Hematopoietic multipotent progenitor cell treated with erythropoietin and hydrocortisone succinate and interleukin-3 and kit ligand, for 17 days (in vitro differentiated cells): ENCODE data around the gene KRTAP5-6.

Experiments
- DNase-seq: peaks from one replicate; pipeline ENCODE4 v3.0.0-alpha.2; 2015; ENCODE audit warnings: low spot score

KRTAP5-6 gene

DNA sequence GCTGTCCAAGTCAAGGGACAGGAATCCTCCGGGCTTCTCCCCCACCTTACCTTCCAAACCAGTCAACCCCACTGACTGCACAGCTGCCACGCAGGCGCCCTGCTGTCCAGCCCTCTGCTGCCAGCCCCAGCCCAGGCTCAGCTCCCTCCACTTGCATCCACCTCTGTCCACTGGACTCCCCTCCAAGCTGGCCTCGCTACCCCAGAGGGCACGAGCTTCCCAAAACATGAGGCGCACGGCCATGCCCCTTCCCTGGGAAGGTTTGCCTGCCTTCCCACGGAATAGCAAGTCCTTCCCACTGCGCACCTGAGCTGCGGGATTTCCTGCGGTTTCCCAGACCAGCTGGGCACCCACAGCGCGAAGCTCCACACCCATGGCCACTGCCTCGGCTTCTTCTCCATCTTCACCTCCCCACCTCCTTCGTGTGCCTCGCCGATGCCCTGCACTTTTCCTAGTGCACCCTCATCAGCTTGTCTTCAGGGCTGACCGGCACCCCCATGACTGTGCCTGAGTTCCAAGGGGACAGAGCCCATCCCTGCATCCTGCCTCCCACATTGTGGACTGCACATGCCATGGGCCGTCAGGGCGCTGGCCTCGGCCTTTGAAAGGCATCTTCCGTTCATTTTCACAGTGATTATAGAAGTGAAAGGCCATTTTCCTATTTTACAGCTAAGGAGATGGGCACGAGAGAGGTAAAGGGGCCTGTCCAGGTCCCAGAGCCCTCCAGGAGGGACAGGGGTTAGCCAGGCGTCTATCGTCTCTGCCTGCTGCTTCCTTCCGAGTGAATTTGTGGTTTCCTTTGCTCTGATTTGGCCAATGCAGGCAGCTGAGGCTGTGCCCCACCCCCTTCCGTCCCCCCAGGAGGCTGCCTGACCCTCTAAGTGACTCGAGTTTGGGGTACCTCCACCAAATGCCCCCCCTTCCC lies 37.0 kb downstream of the KRTAP5-6 start:
- no peak for DNase-seq

DNA sequence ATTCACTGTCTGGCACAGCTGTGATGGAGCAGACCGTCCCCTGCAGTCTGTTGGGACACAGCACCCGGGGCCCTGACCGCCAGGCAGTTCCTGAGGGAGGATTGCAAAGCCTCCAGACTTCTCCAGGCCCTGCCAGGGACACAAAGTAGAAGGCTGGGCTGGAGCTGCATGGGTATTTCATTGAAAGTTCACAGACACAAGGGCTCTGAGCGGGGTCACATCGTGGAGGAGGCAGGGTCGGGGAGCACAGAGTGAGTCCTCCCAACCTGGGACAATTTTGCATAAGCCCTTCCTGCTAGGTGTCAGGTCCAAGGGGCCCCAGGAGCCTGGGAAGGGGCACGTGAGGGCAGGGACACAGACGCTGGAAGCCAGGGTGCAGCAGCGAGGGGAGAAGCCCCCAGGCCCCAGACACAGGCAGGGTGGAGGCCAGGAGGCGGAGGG lies 37.7 kb downstream of the KRTAP5-6 start:
- no peak for DNase-seq

DNA sequence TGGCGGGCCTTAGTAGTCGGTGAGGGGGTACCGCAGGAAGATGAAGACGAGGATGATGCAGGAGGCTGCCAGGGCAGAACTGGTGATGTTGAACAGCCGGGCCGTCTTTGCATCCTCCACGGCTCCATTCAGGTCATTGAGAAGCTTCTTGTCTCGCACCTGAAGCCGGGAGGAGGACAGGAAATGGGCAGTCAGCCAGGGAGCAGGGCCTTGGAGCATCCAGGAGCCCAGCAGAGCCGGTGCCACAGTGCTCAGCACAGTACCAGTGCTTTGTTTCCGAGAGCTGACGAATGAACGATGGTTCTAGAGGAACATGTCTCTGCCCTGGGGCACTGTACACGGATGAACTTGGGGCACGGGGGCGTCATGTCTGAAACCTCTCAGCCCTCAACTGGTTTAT lies 38.3 kb downstream of the KRTAP5-6 start:
- no peak for DNase-seq

DNA sequence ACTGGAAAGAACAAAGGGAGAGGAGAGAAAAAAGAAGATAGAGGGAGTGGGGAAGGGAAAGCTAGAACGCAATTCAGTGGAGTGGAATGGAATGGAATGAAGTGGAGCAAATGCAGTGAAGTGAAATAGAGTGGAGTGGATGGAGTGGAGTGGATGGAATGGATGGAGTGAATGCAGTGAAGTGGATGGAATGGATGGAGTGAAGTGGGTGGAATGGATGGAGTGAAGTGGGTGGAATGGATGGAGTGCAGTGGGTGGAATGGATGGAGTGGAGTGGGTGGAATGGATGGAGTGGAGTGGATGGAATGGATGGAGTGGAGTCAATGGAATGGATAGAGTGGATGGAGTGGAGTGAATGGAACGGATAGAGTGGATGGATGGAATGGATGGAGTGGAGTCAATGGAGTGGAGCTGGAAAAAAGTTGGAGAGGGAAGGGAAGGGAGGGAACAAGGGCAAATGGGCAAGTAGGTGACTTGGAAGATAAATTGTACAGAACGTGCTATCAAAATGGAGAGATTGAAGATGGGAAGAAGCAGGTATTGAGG lies 39.5 kb downstream of the KRTAP5-6 start:
- DNase-seq: no peak

DNA sequence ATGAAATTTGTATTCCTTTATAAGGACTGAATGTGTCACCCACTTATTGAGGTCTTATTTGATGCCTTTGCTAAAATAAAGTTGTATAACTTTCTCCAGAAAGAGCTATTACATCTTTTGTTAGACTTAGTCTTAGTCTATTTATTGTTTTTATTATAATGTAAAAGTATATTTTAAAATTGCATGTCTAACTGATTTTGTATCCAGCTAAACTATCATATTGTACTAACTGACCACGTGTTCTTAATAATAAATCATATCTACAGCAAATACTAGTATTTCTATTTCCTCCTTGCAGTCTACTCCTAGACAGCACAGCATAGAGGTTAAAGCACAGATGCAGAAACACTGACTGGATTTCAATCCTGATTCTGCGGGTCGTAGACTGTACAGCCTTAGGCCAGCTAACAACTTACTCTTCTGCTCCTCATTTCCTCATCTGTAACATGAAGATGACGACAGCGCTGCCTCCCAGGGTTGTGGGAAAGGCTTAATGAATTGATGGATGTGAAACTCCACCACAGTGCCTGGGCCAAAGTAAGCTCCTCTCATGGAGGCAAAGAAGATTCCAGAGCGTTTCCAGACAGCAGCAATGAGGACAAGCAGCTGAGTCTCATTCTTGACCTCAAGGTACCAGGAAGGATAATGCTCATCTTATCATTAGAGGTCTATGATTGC lies 40.2 kb downstream of the KRTAP5-6 start:
- DNase-seq: no peak

DNA sequence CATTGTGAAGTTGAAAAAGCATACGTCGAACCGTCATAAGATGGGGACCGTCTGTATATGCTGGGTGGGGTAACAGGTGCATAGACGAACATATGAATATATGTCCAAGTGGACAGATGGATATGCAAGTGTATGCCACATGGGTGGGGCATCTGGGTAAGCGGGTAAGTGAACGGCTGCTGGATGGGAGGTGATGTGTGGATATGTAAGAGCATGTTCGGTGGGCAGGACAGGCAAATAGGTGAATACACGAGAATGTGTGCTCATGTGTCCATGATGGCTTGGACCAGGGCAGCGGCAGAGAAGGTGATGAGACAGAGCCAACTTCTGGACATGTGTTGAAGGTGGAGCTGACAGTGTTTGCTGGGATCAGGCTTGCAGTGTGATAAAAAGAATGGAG lies 41.4 kb downstream of the KRTAP5-6 start:
- DNase-seq: no peak

DNA sequence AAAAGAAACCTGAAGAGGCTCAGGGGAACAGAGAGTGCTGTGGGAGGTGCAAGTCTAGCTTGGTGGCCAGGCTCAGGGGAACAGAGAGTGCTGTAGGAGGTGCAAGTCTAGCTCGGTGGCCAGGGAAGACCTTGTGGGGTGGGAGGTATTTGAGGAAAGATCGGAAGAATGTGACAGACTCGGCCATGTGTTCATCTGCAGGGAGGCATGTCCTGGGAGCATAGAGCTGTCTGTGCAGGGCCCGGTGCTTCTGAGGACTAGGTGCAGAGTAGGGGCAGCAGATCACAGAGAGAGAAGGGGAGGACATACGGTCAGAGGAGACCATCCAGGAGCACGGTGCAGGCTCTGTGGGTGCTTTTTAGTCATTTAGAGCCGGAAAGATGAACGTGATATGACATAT lies 42.6 kb downstream of the KRTAP5-6 start:
- DNase-seq: no peak

DNA sequence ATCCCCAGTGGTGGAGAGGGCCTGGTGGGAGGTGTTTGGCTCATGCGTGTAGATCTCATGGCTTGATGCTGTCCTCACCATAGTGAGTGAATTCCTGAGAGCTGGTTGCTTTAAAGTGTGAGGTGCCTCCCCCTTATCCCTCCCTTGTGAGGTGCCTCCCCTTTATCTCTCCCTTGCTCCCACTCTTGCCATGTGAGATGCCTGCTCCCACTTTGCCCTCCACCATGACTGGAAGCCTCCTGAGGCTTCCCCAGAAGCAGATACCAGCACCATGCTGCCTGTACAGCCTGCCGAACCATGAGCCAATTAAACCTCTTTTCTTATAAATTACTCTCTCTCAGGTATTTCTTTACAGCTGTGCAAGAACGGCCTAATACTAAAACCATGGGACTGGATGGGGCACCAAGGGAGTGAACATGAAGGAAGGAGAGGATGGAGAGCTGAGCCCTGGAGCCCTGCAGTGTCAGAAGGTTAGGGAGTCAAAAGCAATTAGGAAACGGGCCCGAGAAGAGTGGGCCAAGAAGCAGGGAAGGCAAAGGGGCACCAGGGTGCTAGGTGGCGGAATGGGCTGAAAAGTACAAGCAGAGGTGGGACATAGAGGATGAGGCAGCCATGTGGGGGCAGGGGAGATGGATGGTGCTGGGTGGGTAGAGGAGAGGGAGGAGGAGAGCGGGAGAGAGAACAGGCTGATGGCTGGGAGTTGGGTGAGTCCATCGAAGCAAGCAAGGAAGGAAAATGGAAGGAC lies 44.0 kb downstream of the KRTAP5-6 start:
- DNase-seq: no peak

DNA sequence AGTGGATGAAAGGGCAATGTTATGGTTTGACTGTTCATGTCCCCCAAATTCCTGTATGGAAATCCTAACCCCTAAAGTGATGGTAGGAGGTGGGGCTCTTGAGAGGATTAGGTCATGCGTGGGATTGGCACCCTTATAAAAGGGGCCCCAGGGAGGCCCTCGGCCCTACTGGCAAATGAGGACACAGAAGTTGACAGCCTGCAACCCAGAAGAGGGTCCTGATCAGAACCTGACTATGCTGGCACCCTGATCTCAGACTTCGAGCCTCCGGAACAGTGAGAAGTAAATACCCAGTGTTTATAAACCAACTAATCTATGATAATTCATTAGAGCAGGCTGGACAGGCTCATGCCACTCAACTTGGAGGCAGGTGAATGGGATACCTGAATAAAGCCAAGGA lies 44.7 kb downstream of the KRTAP5-6 start:
- DNase-seq: no peak

DNA sequence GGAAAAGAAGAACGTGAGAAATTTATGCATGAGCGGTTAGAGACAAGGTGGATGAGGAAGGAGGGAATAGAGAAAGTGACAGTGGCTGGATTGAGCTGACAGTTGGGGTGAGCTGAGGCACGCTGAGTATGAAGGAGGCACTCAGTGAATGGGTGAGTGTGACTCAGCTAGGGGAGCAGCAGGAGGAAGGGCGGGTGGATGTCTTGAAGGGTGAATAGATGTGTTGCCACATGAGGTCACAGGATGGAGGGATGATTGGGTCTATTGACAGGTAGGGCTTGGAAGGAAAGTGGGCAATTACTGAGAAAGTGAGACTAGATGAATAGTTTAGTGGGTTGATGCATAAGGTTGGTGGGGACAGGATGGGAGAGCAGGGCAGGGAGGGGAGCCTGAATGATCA lies 45.4 kb downstream of the KRTAP5-6 start:
- no peak for DNase-seq

DNA sequence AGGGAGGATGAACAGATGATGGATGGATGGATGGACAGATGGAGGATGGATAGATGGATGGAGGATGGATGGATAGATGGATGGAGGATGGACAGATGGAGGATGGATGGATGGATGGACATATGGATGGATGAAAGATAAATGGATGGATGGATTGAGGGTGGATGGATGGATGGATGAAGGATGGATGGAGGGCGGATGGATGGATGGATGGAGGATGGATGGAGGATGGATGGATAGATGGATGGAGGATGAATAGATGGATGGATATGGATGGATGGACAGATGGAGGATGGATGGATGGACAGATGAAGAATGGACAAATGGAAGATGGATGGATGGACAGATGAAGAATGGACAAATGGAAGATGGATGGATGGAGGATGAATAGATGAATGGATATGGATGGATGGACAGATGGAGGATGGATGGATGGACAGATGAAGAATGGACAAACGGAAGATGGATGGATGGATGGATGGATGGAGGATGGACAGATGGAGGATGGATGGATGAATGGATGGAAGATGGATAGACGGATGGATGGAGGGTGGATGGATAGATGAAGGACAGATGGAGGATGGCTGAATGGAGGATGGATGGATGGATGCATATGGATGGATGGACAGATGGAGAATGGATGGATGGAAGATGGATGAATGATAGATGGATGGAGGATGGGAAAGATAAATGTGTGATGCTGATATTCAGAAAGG lies 46.0 kb downstream of the KRTAP5-6 start:
- DNase-seq: no peak

DNA sequence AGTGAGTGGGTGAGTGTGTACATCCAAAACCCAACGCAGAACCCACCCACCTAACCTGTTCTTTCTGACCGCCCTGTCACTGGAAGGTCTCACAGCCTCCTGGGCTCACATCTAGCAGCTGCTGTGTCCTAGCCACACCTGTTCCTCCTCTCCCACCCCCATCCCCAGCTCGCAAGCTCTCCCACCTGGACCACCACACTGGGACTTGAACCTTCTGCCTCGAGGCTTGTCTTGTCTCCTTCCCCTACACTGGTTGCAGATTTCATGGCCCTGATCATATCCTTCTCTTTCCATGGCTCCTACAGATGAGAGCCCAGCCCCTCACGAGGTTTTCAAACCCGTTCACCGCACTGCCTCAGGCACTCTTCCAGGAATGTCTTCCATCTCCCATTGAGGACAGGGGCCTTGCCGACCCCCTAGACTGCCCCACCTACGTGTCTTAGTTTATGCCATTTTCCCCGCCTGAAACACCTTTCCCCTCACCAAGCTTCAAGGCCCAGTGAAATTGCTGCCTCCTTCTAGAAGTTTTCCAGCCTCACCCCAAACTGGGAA lies 46.7 kb downstream of the KRTAP5-6 start:
- DNase-seq: no peak

DNA sequence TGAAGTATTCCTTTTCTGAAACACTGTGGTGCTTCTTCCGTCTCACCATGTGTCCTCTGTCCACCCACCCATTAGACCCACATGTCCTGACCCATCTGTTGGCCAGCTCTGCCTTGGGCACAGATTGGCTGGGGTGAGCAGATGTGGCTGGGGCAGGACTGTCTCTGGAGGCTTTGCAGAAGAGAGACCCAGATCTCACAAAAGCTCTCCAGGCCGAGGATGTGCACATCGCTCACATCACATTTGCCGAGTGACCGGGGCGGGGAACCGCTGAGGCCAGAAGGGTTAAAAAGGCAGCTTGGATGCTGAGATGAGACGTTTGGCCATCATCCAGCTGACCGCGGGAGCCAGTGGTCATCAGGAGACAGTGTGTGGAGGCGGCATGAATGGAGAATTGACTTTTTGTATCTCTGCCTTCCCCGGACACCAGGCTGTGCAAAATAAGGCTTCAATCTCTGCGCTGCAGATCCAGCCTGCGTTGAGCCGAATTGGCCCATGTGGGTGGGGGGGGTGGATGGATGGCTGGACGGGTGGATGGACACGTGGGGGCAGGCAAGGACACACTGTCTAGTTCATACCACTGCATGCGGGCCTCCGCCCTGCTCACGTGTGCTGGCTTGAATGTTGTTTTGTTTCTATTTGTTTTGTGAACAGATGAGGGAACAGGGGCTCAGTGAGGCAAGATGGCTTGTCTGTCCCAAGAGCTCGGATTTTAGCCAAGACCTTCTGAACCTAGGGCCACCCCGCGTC lies 47.3 kb downstream of the KRTAP5-6 start:
- no peak for DNase-seq

DNA sequence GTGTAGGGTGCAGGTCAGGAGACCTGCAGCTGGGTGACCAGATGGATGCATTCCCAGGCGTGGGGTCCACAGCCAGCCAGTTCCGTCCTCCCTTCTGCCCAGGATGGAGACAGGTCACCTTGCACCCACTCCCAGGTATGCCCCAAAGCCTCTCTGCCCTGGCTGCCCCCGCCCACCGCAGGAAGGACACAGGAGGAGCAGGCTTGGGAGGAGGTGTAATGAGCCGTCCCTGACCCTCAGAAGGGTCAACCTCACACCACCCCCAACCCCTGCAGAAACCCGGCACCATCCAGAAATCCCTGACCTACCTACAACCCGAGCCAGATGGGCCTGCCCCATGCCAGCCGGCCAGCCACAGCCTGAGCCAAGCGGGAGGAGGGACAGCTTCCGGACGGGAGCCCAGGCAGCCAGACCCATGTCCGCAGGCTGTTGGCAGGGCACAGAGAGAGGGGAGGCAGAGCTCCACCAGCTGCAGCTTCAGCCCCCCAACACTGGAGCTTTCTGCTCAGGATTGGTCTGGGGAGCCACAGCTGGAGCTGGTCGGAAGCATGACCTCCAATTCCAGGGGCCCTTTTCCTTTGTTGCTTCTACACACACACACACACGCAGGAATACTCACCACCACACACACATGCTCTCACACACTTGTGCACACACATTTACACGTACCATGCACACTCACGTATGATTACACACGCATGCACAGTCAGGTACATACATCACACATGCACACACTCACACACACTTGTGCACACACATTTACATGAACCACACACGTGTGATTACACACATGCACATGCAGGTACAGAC lies 48.1 kb downstream of the KRTAP5-6 start:
- DNase-seq: no peak

DNA sequence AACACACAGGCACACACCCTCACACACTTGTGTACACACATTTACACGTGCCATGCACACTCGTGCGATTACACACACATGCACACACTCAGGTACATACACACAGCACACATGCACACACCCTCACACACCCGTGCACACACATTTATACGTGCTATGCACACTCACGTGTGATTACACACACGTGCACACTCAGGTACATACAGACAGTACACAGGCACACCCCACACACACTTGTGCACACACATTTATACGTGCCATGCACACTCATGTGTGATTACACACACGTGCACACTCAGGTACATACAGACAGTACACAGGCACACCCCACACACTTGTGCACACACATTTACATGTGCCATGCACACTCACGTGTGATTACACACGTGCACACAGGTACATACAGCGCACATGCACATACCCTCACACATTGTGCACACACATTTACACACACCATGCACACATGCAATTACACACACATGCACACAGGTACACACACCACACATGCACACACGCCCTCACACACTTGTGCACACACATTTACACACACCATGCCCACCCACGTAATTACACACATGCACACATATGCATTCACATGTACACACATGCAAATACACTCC lies 48.8 kb downstream of the KRTAP5-6 start:
- DNase-seq: no peak

DNA sequence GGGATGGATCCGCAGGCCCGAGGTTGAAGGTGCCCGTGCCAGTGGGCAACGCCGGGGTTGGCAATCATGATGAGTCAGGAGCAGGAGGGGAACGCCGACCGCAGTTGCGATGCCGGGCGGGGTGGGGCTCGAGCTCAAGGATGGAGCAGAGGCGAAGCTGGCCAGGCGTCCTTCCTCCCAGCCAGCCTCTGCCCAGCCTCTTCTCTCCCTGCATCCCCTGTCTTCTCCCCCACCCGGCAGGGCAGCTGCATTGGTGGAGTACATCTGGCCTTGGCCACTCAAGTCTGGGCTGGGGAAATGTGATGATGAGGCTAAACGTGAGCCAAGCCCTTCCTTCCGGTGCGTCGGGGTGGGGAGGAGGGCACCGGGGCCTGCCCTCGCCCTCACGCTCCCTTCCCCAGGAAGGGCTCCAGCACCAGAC lies 49.5 kb downstream of the KRTAP5-6 start:
- no peak for DNase-seq

DNA sequence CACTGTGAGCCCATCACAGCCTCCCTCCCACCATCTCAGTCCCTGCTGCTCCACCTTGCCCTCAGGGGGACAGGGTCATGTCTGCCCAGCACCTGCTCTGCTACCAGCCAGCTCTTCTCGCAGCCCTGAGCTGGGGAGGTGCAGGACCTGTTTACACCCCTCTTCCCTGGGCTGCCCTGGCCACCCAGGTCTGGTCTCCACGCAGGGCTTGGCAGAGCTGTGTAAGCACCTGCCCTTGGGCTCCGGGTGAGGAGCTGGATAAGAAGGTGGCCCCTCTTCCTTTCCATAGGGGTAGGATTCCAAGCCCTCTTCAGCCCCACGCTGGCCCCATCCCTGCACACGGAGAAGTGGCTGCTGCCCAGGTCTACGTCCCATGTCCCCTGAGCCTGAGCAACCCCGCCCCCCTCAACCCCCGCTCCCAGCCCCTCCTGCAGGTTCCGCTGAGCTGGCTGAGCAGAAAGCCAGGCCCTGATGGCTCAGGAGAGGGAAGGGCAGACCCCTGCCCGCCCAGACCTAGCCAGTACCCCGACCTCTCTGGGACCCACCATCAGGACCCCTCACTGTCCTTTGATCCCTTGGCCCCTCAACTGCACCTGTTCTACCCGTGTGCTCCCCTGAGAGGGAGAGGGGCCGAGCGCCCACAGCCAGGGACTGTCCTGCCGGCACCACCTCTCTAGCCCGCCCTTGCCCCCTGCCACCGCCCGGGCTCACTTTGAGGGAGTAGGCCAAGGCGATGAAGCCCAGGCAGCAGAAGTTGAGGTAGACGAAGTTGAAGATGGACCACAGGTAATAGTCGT lies 50.2 kb downstream of the KRTAP5-6 start:
- no peak for DNase-seq
